Measurements from ENCODE around the gene ADAMTS18.

DNA sequence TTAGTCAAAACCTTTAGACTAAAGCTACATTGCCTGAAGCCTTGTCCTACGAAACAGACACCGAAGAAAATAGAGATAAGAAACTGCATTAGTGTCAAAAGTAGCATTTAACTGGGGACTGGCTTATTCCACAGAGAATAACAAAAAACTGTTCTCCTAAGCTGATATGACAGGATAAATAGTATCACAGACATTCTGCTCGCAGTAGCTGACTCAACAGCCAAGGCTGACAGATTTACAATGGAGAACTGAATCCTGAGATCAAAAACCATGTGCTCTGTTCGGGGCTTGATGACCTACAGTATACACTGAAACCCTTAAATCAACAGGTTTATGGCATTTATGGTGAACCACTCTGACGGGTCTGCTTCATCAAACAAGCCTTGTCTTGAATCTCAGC, 25.5 kb downstream of the ADAMTS18 start:
- TF ChIP-seq, protein P1, sequence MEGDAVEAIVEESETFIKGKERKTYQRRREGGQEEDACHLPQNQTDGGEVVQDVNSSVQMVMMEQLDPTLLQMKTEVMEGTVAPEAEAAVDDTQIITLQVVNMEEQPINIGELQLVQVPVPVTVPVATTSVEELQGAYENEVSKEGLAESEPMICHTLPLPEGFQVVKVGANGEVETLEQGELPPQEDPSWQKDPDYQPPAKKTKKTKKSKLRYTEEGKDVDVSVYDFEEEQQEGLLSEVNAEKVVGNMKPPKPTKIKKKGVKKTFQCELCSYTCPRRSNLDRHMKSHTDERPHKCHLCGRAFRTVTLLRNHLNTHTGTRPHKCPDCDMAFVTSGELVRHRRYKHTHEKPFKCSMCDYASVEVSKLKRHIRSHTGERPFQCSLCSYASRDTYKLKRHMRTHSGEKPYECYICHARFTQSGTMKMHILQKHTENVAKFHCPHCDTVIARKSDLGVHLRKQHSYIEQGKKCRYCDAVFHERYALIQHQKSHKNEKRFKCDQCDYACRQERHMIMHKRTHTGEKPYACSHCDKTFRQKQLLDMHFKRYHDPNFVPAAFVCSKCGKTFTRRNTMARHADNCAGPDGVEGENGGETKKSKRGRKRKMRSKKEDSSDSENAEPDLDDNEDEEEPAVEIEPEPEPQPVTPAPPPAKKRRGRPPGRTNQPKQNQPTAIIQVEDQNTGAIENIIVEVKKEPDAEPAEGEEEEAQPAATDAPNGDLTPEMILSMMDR (IDR thresholded peaks at IDR 0.05), result no peak
- TF ChIP-seq POLR2A (IDR thresholded peaks at IDR 0.05), result no peak
